HG03045 (cell line): ENCODE data around the gene NFKBIB.
"Not testable (repeated sequence)": the region's sequence is repeated elsewhere in the genome, so short reads cannot be mapped to it uniquely, and the experiment has no call there.

Source experiments
- ATAC-seq: cut with Tn5 transposase; IDR thresholded peaks from one replicate; pipeline ENCODE4 v1.9.1; 2021; ENCODE audit warnings: mild to moderate bottlenecking, moderate library complexity; ENCODE audit not compliant: unreplicated experiment

Gene NFKBIB

DNA sequence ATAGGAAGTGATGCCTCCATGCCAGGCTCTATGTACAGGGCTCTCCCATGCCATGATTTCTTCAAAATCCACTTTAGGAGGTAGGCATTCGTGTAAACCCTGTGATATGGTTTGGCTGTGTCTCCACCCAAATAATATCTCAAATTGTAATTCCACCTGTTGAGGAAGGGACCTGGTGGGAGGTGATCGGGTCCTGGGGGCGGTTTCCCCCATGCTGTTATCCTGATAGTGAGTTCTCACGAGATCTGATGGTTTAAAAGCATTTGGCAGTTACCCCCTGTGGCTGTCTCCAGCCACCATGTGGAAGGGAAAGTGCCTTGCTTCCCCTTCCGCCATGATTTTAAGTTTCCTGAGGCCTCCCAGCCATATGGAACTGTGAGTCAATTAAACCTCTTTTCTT is 22.7 kb downstream of the NFKBIB start:
- ATAC-seq, result no peak

DNA sequence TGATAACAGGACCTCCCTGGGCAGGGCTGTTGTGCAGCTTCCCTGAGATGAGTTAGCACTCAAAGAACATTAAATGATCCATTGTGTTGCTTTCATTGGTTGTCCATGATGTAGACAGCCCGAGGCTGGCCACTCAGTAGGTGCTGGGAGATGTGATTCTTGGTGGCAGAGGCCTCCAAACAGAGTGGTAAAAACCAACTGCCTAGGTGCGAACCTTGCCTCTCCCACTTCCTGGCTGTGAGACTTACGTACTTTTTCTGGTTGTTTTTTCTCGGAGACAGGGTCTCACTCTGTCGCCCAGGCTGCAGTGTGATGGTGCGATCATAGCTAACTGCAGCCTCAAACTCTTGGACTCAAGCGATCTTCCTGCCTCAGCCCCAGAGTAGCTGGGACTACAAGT is 24.6 kb downstream of the NFKBIB start:
- no peak for ATAC-seq

DNA sequence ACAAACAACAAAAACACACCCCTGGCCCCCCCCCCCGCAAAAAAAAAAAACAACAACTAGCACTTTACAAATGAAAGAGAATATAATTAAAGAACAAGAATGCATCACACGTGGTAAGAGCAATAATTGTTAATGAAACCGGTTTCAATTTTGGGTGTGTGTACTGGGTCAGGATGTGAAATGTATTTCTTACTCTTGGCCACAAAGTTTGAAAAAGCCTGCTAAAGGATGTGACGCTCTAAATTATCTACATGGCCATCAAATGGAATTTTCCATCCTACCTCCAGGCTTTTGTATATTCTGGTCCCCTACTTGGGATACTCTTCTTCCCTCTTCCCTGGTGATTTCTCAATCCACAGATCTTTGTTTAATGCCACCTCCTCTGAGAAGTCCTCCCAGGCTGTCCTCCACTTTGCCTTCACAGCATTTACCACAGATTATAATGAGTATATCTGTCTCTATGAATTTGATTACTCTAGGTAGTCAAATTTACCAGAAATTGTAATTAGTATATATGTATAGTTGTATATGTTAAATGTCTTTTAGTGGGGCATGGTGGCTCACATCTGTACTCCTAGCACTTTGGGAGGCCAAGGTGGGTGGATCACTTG is 28.7 kb downstream of the NFKBIB start:
- ATAC-seq, result no peak

DNA sequence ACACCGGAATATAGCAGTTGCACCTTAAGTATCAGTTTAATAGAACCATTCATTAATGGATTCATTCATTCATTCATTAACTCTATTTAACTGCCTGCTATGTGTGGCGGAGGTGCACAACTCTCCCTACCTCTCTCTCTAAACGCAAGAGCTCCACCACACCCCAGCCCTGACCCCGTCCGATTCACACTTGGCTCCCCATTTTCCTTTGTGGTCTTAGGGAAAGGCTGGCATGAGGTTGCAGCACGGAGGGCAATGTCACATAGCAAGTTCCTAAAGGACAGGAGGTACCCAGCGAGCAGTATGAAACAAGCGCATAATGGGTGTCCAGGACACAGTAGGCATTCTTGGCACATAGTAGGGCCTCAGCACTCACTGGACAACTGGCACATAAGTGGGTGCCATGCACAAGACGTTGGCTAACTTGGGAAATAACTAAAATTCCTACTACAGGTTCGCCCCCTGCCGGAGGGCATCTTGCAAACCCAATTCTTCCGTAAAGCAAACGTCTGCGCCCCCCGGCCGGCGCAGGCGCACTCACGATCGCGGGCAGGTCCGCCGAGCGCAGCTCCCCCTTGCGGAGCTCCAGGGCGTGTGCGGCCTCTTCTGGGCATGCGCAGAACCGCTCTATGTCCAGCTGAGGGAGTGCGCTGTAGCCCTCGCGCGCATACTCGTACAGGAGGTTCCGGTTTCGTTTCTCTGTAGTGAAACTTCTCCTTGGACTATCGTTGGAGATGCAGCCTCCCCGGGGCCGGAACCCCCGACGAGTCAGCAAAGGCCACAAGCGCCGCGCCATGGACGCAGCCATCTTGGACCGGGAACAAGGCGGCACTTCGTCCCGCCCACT is 30.4 kb downstream of the NFKBIB start, which contains the start of gene SARS2:
TSS of gene SARS2 (minus strand) at position 835 of the 847 bp plus-strand sequence. CDS start at position 808, 27 bp downstream.
- peak; percentile 67 for ATAC-seq

DNA sequence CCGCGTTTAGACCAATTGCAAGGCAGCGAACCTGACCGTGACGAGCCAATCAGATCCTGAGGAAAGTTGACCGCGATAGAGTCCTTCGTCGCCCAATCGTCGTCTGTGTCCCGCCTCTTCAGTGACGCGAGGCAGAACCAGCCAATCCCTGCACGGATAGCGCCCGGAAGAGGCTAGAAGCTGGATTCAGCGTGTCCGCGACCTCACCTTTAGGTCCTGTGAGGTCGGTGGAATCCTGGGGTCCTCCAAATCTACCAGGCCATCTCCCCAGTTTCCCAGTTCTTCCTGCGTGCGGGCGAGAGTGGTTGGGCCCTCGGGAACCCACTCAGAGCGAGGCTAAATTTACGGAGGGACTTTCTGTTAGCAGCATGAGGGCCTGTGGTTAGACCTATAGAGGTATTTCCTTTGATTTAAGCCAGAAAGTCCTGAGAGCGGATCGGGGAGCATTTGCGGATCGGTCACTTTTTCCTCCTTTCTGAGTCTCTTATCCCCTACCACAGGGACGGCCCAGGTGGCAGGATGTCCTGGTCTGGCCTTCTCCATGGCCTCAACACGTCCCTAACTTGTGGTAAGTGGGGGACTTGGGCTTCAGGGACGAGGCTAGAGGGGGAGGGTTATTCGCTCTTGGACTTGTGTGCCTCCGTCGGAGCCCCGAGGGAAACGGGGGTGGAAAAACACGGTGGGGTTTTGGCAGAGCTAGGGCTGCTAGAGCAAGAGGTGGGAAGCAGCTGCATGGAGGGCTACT is 31.2 kb downstream of the NFKBIB start, which contains the start of gene MRPS12:
TSS of gene MRPS12 (plus strand) at position 169 of the 745 bp plus-strand sequence. CDS start at position 520, 351 bp downstream.
- peak; percentile 84 for ATAC-seq

DNA sequence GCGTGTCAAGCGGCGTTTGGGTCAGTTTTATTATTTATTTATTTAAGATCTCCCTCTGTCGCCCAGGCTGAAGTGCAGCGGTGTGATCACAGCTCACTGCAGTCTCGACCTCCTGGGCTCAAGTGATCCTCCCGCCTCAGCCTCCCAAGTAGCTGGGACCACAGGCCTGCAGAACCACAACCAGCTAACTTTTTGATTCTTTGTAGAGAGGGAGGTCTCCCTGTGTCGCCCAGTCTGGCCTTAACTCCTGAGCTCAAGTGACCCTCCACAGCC is 31.7 kb downstream of the NFKBIB start:
- ATAC-seq, result no peak

DNA sequence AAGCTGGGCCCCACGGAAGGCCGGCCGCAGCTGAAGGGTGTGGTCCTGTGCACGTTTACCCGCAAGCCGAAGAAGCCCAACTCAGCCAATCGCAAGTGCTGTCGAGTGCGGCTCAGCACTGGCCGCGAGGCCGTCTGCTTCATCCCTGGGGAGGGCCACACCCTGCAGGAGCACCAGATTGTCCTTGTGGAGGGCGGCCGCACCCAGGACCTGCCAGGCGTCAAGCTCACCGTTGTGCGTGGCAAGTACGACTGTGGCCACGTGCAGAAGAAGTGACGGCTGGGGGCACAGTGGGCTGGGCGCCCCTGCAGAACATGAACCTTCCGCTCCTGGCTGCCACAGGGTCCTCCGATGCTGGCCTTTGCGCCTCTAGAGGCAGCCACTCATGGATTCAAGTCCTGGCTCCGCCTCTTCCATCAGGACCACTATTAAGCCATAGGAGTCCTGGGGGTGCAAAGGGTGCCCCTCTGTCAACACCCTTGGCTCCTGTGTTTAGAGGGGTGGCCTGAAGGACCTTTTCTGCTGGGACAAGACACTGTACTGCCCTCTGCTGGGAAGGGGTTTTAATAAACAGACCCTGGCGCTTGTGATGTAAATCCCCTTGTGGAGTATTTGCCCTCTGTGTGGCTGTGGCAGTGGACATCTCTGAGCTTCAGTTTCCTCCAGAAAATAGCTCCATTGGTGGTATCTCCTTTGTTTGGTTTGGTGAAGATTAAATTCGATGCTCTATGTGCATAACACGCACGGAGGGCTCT is 32.8 kb downstream of the NFKBIB start:
- ATAC-seq, result no peak

DNA sequence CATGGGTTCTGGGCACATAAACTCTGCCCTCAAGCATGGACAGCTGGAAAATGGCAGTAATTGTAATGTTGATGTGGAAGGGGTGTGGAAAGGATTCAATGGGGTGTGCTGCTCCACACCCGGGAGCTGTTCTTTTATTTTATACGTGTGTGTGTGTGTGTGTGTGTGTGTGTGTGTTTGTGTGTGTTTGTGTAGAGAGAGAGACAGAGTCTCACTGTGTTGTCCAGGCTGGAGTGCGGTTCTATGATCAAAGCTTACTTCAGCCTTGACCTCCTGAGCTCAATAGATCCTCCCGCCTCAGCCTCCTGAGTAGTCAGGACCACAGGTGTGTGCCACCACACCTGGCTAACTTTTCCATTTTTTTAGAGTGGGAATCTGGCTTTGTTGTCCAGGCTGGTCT is 33.8 kb downstream of the NFKBIB start:
- no peak for ATAC-seq

DNA sequence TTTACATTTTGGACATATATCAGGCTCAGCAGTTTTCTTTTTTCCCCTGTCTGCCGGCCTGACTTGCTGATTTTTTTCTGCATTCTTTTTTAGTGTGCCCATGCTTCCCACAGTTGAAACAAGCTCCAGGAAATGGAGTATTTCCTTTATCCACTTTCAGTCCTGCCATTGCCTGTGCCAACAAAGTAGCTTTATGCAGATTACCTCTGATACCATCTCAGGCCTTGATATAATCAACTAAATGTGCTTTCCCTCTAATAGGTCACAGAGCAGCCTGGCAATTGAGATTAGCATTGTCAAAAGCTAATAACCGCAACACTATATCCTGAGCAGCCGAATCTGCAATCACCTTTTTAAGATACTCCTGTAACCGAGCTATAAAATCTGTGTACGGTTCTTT is 40.2 kb downstream of the NFKBIB start:
- ATAC-seq, result no peak

DNA sequence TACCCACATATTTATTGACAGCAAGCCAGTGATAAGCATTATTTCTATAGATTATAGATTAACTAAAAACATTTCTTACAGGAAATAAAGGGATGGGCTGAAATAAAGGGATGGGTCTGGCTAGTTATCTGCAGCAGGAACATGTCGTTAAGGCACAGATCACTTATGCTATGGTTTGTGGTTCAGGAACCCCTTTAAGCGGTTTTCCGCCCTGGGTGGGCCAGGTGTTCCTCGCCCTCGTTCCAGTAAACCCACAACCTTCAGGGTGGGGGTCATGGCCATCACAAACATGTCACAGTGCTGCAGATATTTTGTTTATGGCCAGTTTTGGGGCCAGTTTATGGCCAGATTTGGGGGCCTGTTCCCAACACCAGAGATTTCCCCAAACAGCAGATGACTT is 41.7 kb downstream of the NFKBIB start:
- ATAC-seq, result not testable (repeated sequence)

DNA sequence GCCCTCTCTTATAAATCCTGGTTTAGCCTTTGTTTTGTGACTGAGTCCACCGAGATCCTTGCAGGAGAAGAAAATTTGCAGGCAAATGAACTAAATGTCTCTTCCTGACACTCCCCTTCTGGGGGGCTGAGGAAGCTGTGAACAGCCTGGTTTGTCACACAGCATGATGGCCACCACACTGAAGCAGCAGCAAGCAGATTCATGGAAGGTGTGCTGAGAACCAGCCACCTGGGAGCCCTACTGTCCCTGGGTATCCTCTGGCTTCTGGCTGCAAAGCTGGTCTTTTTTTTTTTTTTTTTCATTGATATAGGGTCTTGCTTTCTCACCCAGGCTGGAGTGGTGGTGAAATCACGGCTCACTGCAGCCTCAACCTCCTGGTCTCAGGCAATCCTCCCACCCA is 42.2 kb downstream of the NFKBIB start:
- no peak for ATAC-seq

DNA sequence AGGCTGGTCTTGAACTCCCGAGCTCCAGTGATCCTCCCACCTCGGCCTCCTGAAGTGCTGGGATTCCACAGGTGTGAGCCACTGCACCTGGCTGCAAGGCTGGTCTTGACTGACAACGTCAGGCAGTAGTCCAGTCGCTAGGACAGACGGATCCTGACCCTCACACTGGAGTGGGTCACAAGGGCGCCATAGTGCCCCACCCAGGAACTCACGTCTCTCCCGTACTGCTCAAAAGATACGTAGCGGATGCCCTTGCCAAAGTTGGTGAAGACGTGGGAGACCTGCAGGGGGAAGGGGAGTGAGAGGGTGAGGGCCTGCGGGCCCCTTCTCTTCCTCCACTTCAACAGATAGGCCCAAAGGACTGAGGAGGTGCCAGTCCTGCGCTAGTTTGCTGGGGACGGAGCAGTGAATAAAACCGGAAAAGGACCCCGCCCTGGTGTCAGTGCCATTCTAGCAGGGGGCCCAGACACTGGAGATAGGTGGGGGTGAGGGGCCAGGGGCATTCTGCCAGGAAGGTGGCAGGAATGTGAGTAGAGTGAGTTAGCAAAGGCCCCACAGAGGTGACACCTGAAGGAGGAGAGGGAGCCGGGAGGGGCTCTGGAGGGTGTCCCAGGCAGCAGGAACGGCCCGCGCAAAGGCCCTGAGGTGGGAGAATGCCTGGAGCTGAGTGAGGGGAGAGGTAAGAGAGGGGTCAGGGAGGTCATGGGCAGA is 42.9 kb downstream of the NFKBIB start:
- no peak for ATAC-seq

DNA sequence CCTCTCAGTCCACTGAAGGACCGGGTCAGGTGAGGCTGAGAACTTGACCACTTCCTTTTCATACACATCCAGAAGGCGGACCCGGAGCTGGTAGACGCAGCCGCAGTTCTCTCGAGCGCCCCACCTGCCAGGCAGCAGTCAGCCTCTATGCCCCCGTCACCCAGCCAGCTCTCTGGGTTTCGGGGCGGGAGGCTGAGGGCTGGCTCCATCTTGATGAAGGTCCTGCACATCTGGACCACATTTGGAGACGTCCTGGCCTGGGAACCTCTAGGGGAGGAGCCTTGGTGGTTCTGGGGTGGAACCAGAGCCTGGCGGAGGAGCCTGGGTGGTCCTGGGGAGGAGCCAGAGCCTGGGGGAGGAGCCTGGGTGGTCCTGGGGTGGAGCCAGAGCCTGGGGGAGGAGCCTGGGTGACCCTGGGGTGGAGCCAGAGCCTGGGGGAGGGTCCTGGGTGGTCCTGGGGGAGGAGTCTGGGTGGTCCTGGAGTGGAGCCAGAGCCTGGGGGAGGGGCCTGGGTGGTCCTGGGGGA is 45.3 kb downstream of the NFKBIB start:
- ATAC-seq, result no peak

DNA sequence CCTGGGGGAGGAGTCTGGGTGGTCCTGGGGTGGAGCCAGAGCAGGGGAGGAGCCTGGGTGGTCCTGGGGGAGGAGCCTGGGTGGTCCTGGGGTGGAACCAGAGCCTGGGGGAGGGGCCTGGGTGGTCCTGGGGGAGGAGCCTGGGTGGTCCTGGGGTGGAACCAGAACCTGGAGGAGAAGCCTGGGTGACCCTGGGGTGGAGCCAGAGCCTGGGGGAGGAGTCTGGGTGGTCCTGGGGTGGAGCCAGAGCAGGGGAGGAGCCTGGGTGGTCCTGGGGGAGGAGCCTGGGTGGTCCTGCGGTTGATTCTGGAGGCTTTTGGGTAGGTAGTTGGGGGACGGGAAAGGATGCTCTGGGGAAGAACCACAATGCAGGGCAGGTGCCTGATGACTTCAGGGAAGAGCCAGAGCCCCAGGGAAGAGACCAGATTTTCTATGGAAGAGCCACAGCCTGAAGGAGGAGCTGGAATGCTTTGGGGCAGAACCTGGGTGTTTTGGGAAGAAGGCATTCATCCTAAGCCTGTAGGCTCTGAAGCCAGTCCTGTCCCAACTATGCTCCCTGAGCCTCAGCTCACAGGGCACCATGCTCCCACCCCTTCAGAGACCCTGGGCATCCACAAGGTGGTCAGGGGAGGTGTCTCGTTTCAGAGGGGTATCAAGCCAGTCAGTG is 45.9 kb downstream of the NFKBIB start:
- ATAC-seq, result no peak

DNA sequence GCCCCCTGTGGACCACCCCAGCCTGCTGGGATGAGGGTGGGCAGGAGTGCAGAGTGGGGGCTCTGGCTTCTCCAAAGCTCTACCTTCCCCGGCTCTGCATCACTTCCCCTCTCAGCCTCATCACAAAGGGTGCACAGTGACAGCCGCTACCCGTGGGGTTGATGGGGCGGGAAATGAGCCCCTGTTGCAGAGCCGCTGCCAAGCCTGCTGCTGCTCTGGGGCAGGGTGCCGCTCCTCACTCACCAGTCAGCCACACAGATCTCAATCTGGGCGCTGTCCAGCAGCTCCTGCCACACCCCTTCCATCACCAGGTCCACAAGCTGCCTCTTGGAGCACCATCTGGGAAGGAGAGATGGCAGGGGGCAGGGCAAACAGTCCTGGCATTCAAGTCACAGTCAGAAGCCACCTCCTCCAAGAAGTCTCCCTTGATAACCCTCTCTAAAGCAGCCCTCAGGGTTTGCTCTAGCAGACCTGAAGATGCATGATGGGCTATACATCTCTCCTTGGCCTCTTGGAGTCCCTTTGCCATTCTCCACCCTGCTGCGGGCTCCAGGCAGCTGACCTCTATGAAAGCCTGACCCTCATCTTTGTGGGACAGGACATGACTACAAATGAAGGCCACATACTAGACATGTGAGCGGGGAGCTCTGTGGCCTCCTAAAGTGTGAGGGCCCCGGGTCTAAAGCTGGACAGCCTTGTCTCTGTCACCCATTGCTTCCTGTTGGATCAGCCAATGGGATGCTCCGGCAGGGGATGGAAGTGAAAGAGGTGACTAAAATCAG is 46.7 kb downstream of the NFKBIB start:
- no peak for ATAC-seq

DNA sequence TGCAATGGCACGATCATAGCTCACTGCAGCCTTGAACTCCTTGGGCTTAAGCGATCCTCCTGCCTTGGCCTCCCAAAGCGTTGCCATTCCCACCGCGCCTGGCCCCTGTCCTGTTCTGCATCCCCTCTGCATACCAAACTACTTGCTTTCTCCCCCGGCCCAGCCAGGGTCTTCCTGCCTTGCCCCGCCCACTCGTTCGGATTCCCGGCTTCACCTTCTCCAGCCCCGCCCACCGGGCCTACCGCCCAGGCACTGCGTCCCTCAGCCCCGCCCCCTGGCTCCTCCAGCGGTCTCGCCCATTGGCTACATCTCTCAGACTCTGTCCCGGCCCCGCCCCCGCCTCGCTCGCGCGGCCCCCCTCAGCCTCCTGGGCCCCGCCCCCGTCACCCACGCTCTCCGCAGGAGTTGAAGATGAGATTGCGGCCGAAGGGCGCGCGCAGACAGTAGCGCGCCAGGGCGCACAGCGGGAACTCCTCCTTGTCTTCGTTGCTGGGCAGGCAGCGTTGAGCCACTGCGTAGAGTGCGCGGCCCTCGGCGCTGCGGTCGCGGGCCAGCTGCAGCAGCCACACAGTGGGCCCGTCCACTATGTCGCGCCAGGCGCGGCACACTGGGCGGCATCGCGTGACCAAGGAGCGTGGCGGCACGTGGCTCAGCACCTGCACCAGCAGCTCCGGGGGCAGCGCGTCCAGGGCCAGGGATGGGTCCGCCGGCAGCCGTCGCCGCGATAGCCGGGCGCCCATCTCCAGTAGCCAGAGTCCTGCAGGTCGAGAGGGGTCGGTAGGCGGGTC is 50.0 kb downstream of the NFKBIB start:
- ATAC-seq, result no peak

DNA sequence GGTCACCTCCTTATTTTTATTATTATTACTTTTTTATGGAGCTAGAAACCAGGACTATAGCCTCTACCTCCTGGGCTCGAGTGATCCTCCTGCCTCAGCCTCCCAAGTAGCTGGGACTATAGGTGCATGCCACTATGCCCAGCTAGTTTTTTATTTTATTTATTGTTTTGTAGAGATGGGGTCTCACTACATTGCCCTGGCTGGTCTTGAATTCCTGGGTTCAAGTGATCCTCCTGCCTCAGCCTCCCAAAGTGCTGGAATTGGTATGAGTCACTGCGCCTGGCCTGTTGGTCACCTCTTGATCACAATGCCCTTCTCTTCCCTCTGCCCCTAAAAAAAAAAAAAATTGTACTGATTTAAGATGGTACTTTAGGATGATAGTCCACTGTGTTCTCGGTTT is 51.4 kb downstream of the NFKBIB start:
- ATAC-seq, result no peak
